IMR-90 (cell line): Measurements from ENCODE around the gene ZFR2.

Experiments used
- CEBPB ChIP-seq: IDR thresholded peaks from 2 replicates; pipeline ENCODE4 v1.6.1; 2012; ENCODE audit warnings: low read depth, low read length, improper control_type of control experiment
- CHD1 ChIP-seq: IDR thresholded peaks from 2 replicates; pipeline ENCODE4 v1.6.1; 2012; ENCODE audit warnings: low read depth, low read length, improper control_type of control experiment
- CTCF ChIP-seq: conservative IDR thresholded peaks from 2 replicates; pipeline ENCODE4 v1.5.1; 2012; ENCODE audit warnings: mild to moderate bottlenecking, low read depth, low read length, improper control_type of control experiment
- FOS ChIP-seq: fragments of 150-350 bp; IDR thresholded peaks from 2 replicates; pipeline ENCODE4 v1.6.1; 2016; ENCODE audit warnings: low read depth, low read length
- MXI1 ChIP-seq: IDR thresholded peaks from 2 replicates; pipeline ENCODE4 v1.6.1; 2012; ENCODE audit warnings: low read depth, mild to moderate bottlenecking, low read length, moderate library complexity, borderline replicate concordance
- POLR2A ChIP-seq: IDR thresholded peaks from 2 replicates; pipeline ENCODE4 v1.6.1; 2012; ENCODE audit warnings: mild to moderate bottlenecking, low read depth, low read length
- RAD21 ChIP-seq: IDR thresholded peaks from 2 replicates; pipeline ENCODE4 v1.6.1; 2012; ENCODE audit warnings: low read length, improper control_type of control experiment
- RCOR1 ChIP-seq: IDR thresholded peaks from 2 replicates; pipeline ENCODE4 v1.6.1; 2012; ENCODE audit warnings: mild to moderate bottlenecking, low read length, improper control_type of control experiment; ENCODE audit not compliant: insufficient replicate concordance
- TF ChIP-seq, protein P1 (sequence below): fragments of 150-350 bp; IDR thresholded peaks from 2 replicates; pipeline ENCODE4 v1.6.1; 2017; ENCODE audit warnings: mild to moderate bottlenecking, antibody characterized with exemption, low read length, low read depth

GRCh38 chr19:3767050-3767449 lies 101.8 kb downstream of the ZFR2 start:
- TF ChIP-seq CTCF (no peak), MXI1 (no peak), POLR2A (no peak), RCOR1 (no peak), CEBPB (no peak), CHD1 (no peak), FOS (no peak), RAD21 (no peak)
- TF ChIP-seq, protein P1, sequence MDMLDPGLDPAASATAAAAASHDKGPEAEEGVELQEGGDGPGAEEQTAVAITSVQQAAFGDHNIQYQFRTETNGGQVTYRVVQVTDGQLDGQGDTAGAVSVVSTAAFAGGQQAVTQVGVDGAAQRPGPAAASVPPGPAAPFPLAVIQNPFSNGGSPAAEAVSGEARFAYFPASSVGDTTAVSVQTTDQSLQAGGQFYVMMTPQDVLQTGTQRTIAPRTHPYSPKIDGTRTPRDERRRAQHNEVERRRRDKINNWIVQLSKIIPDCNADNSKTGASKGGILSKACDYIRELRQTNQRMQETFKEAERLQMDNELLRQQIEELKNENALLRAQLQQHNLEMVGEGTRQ = no peak
